ENCODE results near the gene SMIM41.

DNA sequence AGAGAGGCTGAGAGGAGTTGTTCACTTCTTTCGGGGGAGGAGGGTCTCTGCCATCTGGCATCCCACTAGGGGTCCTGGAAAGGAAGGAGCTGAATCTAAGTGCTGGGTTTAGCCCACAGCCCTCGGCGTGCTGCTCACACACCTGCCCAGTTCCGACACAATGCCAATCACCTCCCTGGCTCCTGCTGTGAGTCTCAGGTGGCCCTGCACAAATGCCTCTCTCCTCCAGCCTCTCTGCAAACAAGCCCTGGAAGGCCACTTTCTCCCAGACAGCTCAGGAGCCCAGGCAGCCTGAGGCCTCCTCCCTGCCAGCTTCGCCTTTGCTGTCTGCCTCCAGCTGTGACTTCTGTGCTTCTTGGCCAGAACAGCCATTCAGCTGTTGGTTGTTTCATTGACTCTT lies 51.2 kb downstream of the SMIM41 start:
- TF ChIP-seq, protein P1, sequence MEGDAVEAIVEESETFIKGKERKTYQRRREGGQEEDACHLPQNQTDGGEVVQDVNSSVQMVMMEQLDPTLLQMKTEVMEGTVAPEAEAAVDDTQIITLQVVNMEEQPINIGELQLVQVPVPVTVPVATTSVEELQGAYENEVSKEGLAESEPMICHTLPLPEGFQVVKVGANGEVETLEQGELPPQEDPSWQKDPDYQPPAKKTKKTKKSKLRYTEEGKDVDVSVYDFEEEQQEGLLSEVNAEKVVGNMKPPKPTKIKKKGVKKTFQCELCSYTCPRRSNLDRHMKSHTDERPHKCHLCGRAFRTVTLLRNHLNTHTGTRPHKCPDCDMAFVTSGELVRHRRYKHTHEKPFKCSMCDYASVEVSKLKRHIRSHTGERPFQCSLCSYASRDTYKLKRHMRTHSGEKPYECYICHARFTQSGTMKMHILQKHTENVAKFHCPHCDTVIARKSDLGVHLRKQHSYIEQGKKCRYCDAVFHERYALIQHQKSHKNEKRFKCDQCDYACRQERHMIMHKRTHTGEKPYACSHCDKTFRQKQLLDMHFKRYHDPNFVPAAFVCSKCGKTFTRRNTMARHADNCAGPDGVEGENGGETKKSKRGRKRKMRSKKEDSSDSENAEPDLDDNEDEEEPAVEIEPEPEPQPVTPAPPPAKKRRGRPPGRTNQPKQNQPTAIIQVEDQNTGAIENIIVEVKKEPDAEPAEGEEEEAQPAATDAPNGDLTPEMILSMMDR (conservative IDR thresholded peaks at IDR 0.05), result no peak
- no peak for TF ChIP-seq ZFX (IDR thresholded peaks at IDR 0.05)
